Adipose tissue (tissue), 3 donors: ENCODE results near the gene SAP30BP. TPM values are rescaled to one million over a fixed set of nuclear protein-coding genes. Genes with fewer than 3 reads are reported as not detected.

ENCODE experiments used
- H3K27ac ChIP-seq: one replicate; pipeline ENCODE4 v1.5.1; 2013; ENCODE audit warnings: low read depth, low read length
- WGBS, 3 donors: extraction: QIAGEN DNeasy Blood & Tissue Kit; methylation state at CpG; one replicate each; pipeline ENCODE4 v1.1.7; 2013; 5-methylcytosine and 5-hydroxymethylcytosine counted together
- polyA plus RNA-seq, 3 donors: library from polyadenylated mRNA; stranded (reverse); fragments of 200-250 nt; gene quantifications; one replicate each; pipeline ENCODE4 v1.2.3, GENCODE V29; 2013
- donor health status: healthy with polysubstance abuse.
- donor health status: Bipolar disorder and iron deficiency.
- donor health status: healthy.

The SAP30BP gene
- polyA plus RNA-seq, 3 donors, result 41.9 to 83.0 (median 77.7) TPM

- H3K27ac ChIP-seq, result no peak overlapping the region
- WGBS, 3 donors, result 79 to 83% (median 83%) methylated on average over 15 to 17 of the region's 17 CpGs
These were observed 73.5 kb downstream of the SAP30BP start for GRCh38 chr17:75740631-75741077.

- H3K27ac ChIP-seq, result no peak overlapping the region
- 87 to 90% (median 89%) methylated on average over 24 to 25 of the region's 25 CpGs for WGBS, 3 donors
These were observed 75.2 kb downstream of the SAP30BP start for GRCh38 chr17:75742337-75742736.

GRCh38 chr17:75743625-75744206, 76.6 kb downstream of the SAP30BP start:
- H3K27ac ChIP-seq, result no peak overlapping the region
- 83 to 96% (median 93%) methylated on average over 21 to 25 of the region's 25 CpGs for WGBS, 3 donors

GRCh38 chr17:75748706-75749105, 81.6 kb downstream of the SAP30BP start:
- H3K27ac ChIP-seq, result no peak overlapping the region
- 80 to 83% (median 83%) methylated on average over 9 of the region's 9 CpGs for WGBS, 3 donors

GRCh38 chr17:75749545-75750389, 82.6 kb downstream of the SAP30BP start:
- 16 to 18% (median 17%) methylated on average over 19 to 20 of the region's 20 CpGs for WGBS, 3 donors
- H3K27ac ChIP-seq, result no peak overlapping the region

GRCh38 chr17:75750661-75751423, 83.7 kb downstream of the SAP30BP start:
- 82 to 90% (median 87%) methylated on average over 23 of the region's 23 CpGs for WGBS, 3 donors
- H3K27ac ChIP-seq, result no peak overlapping the region

GRCh38 chr17:75751676-75752404, 84.7 kb downstream of the SAP30BP start:
- H3K27ac ChIP-seq, result no peak overlapping the region
- 82 to 86% (median 85%) methylated on average over 24 of the region's 24 CpGs for WGBS, 3 donors

- no peak overlapping the region for H3K27ac ChIP-seq
- 88 to 92% (median 89%) methylated on average over 10 of the region's 10 CpGs for WGBS, 3 donors
These were observed 85.2 kb downstream of the SAP30BP start for GRCh38 chr17:75752405-75752709.

- WGBS, 3 donors, result 67 to 75% (median 72%) methylated on average over 19 of the region's 19 CpGs
- H3K27ac ChIP-seq, result no peak overlapping the region
These were observed 85.8 kb downstream of the SAP30BP start for GRCh38 chr17:75752802-75753513.

GRCh38 chr17:75753514-75754377, 86.6 kb downstream of the SAP30BP start:
- WGBS, 3 donors, result 11 to 23% (median 22%) methylated on average over 64 to 76 of the region's 76 CpGs
- no peak overlapping the region for H3K27ac ChIP-seq

- WGBS, 3 donors, result 71 to 76% (median 75%) methylated on average over 27 of the region's 27 CpGs
- no peak overlapping the region for H3K27ac ChIP-seq
These were observed 87.5 kb downstream of the SAP30BP start for GRCh38 chr17:75754378-75755204.

- no peak overlapping the region for H3K27ac ChIP-seq
- 82 to 87% (median 87%) methylated on average over 20 of the region's 20 CpGs for WGBS, 3 donors
These were observed 88.2 kb downstream of the SAP30BP start for GRCh38 chr17:75755205-75755901.

- H3K27ac ChIP-seq, result no peak overlapping the region
- 95 to 97% (median 96%) methylated on average over 2 of the region's 2 CpGs for WGBS, 3 donors
These were observed 88.9 kb downstream of the SAP30BP start for GRCh38 chr17:75755990-75756389.

- 91 to 94% (median 94%) methylated on average over 27 to 28 of the region's 29 CpGs for WGBS, 3 donors
- no peak overlapping the region for H3K27ac ChIP-seq
These were observed 89.4 kb downstream of the SAP30BP start for GRCh38 chr17:75756451-75757085.

GRCh38 chr17:75757086-75757681, 90.0 kb downstream of the SAP30BP start:
- H3K27ac ChIP-seq, result no peak overlapping the region
- WGBS, 3 donors, result 91 to 93% (median 92%) methylated on average over 20 to 21 of the region's 21 CpGs
